Measurements from ENCODE around the gene CCT8. TPM values are rescaled to one million over a fixed set of nuclear protein-coding genes. Genes with fewer than 3 reads are reported as not detected.

The CCT8 gene
- total and polyA plus RNA-seq, 2 of the 8 experiments (the other 6 are each of a cell fraction or from before 2014, with no cell fraction given), result 151 to 319 TPM

GRCh38 chr21:29064850-29065481 lies 8.5 kb downstream of the CCT8 start:
- H2AFZ ChIP-seq (ENCODE audit: low read length), result no peak overlapping the region
- ChIA-PET POLR2A (ENCODE audit: partially characterized antibody) (interaction anchor here (1.4 to 3.9 kb wide), 2 partner anchors 9 to 12 kb away, joined by 5 to 16 read pairs; no protein-coding TSS in a partner anchor), CTCF (ENCODE audit: partially characterized antibody) (no interaction called here)
- no peak for DNase-seq (ENCODE audit: low read depth in 1 of 2, low spot score in 2 of 2)
- H4K20me1 ChIP-seq (replicated peaks in 1 of 2; ENCODE audit: control insufficient read depth in 1 of 2, insufficient read depth in 2 of 2, low read length in 2 of 2), result peaks cover 4 to 6% of the 10 kb centered on the region in 2 experiments
- H4K91ac ChIP-seq (replicated peaks; ENCODE audit: insufficient read length, low read length), result no peak overlapping the region
- H4K5ac ChIP-seq (ENCODE audit: insufficient read length, low read depth, low read length), result no peak overlapping the region
- no peaks in the 10 kb centered on the region for H3K23me2 ChIP-seq (ENCODE audit: low read depth, low read length)
- no peak overlapping the region for H2BK5ac ChIP-seq (ENCODE audit: low read depth, low read length)
- H3K4me1 ChIP-seq (replicated peaks in 1 of 4; ENCODE audit: control insufficient read depth in 3 of 4, insufficient read depth in 4 of 4, low read length in 3 of 4), result no peaks in the 10 kb centered on the region
- no peak overlapping the region for H3K4me3 ChIP-seq (ENCODE audit: extremely low read depth in 1 of 4, insufficient read depth in 2 of 4, low read depth in 3 of 4, low read length in 4 of 4)
- H3K4me2 ChIP-seq (ENCODE audit: insufficient read depth in 1 of 2, low read depth in 2 of 2, low read length in 2 of 2), result no peak overlapping the region
- H3K27me3 ChIP-seq (replicated peaks in 1 of 4; ENCODE audit: control insufficient read depth in 3 of 4, extremely low read depth in 1 of 4, insufficient read depth in 3 of 4, low read length in 3 of 4), result no peaks in the 10 kb centered on the region
- H3K27ac ChIP-seq (ENCODE audit: low read depth, low read length), result no peak overlapping the region
- H2AK5ac ChIP-seq (ENCODE audit: low read depth, low read length), result no peak overlapping the region
- H3K9ac ChIP-seq (replicated peaks in 1 of 4; ENCODE audit: extremely low read depth in 1 of 4, low read depth in 3 of 4, low read length in 3 of 4), result no peak overlapping the region
- peaks cover 0 to 23% of the 10 kb centered on the region in 2 experiments; a peak in 2 of 4 replicates for H3K79me2 ChIP-seq (ENCODE audit: control insufficient read depth in 1 of 2, insufficient read depth in 2 of 2, low read length in 2 of 2)
- no peak overlapping the region for H3K18ac ChIP-seq (ENCODE audit: extremely low read depth, low read length)
- FAIRE-seq, result no peak
- H3K14ac ChIP-seq (ENCODE audit: insufficient read length), result no peak overlapping the region
- no peak overlapping the region for H2BK20ac ChIP-seq (ENCODE audit: low read length)
- no peak overlapping the region for H3K23ac ChIP-seq (ENCODE audit: insufficient read length)
- no peak overlapping the region for H3K4ac ChIP-seq (replicated peaks; ENCODE audit: insufficient read length, low read depth, low read length)
- H2BK15ac ChIP-seq (ENCODE audit: low read length), result no peak overlapping the region
- H2BK12ac ChIP-seq (ENCODE audit: low read depth, low read length), result no peak overlapping the region
- no peak overlapping the region for H3K56ac ChIP-seq (replicated peaks; ENCODE audit: insufficient read length, low read depth, low read length)
- peaks cover 36 to 100% (median 81%) of the 10 kb centered on the region in 4 experiments for H3K36me3 ChIP-seq (ENCODE audit: control insufficient read depth in 2 of 4, insufficient read depth in 4 of 4, low read length in 3 of 4)
- no peak overlapping the region for H4K8ac ChIP-seq (ENCODE audit: extremely low read depth, insufficient read depth, low read length)
- no peaks in the 10 kb centered on the region for H3K9me3 ChIP-seq (ENCODE audit: insufficient read depth in 2 of 2, low read depth in 1 of 2, low read length in 1 of 2)
- no peaks in the 10 kb centered on the region for H3K79me1 ChIP-seq (ENCODE audit: low read depth, low read length)
- WGBS, 2 experiments (ENCODE audit: extremely low coverage in 1 of 2, insufficient coverage in 1 of 2, insufficient read length in 1 of 2, insufficient replicate concordance in 2 of 2, low coverage in 1 of 2, low lambda C conversion rate in 2 of 2, missing lambda C conversion rate in 1 of 2), result 97% methylated on average over 3 of the region's 3 CpGs; no CpG with 5 or more reads in 1 of the 2 experiments
- no peak overlapping the region for H2BK120ac ChIP-seq (replicated peaks; ENCODE audit: low read depth, low read length)
- TF ChIP-seq SP1 (IDR thresholded peaks at IDR 0.05; ENCODE audit: low read depth, low read length) (no peak), RBBP5 (IDR thresholded peaks at IDR 0.05; ENCODE audit: borderline replicate concordance, low read depth, low read length) (no peak), TCF12 (IDR thresholded peaks at IDR 0.05; ENCODE audit: low read depth, low read length) (no peak), GTF2F1 (IDR thresholded peaks at IDR 0.05; ENCODE audit: borderline replicate concordance, low read depth, low read length) (no peak), SIRT6 (IDR thresholded peaks at IDR 0.05; ENCODE audit: low read length) (no peak), ATF2 (IDR thresholded peaks at IDR 0.05; ENCODE audit: low read length) (no peak), KDM5A (IDR thresholded peaks at IDR 0.05; ENCODE audit: low read length) (no peak), JUN (IDR thresholded peaks at IDR 0.05; ENCODE audit: low read depth, low read length) (no peak), POLR2AphosphoS5 (IDR thresholded peaks at IDR 0.05; ENCODE audit: low read depth, low read length) (no peak), TAF7 (optimal IDR thresholded peaks at IDR 0.05; ENCODE audit: borderline replicate concordance, low read depth, low read length) (no peak)
- TF ChIP-seq, protein P1, sequence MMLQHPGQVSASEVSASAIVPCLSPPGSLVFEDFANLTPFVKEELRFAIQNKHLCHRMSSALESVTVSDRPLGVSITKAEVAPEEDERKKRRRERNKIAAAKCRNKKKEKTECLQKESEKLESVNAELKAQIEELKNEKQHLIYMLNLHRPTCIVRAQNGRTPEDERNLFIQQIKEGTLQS (IDR thresholded peaks at IDR 0.05; ENCODE audit: insufficient read depth, low read depth, low read length), result no peak
